H1 (cell line): ENCODE data around the gene SHISAL1. TPM values are rescaled to one million over a fixed set of nuclear protein-coding genes. Genes with fewer than 3 reads are reported as not detected.

Experiments
- CTCF ChIA-PET: fragments of 300-600 bp; sonication (Branson Sonifier 250); formaldehyde crosslinking; loops from one replicate; lab custom pipeline; 2021; ENCODE audit not compliant: partially characterized antibody; lab: Charles Lee
- POLR2A ChIA-PET: fragments of 300-600 bp; sonication (Branson Sonifier 250); formaldehyde crosslinking; loops from one replicate; lab custom pipeline; 2021; ENCODE audit warnings: inconsistent platforms; ENCODE audit not compliant: partially characterized antibody; lab: Charles Lee
- DNase-seq, 2 experiments: peaks; one replicate each; pipeline versions ENCODE4 v3.0.0 to v3.0.0-alpha.2; 2010 to 2022; ENCODE audit warnings: low spot score in 2 of 2, low read depth in 1 of 2, mixed read lengths in 1 of 2
- FAIRE-seq: peaks from 2 replicates; lab custom pipeline; 2011; peaks lifted over from hg19 to GRCh38; lab: Jason Lieb, UNC
- H2AFZ ChIP-seq: 2 replicates; pipeline ENCODE4 v1.8.1; 2012; ENCODE audit warnings: low read length, inconsistent platforms
- H2AK5ac ChIP-seq: 2 replicates; pipeline ENCODE4 v1.6.1; 2013; ENCODE audit warnings: low read depth, low read length
- H2BK120ac ChIP-seq: replicated peaks from 2 replicates; pipeline ENCODE3; 2013; ENCODE audit warnings: low read depth, low read length, inconsistent platforms
- H2BK12ac ChIP-seq: 2 replicates; pipeline ENCODE4 v1.6.1; 2013; ENCODE audit warnings: low read depth, low read length
- H2BK15ac ChIP-seq: 2 replicates; pipeline ENCODE4 v1.6.1; 2013; ENCODE audit warnings: low read length
- H2BK20ac ChIP-seq: 2 replicates; pipeline ENCODE4 v1.6.1; 2013; ENCODE audit warnings: low read length
- H2BK5ac ChIP-seq: 2 replicates; pipeline ENCODE4 v1.6.1; 2013; ENCODE audit warnings: low read depth, low read length
- H3K14ac ChIP-seq: 2 replicates; pipeline ENCODE4 v1.6.1; 2013; ENCODE audit warnings: inconsistent platforms; ENCODE audit not compliant: insufficient read length
- H3K18ac ChIP-seq: 2 replicates; pipeline ENCODE4 v1.6.1; 2013; ENCODE audit warnings: low read length; ENCODE audit errors: extremely low read depth
- H3K23ac ChIP-seq: 2 replicates; pipeline ENCODE4 v1.6.1; 2013; ENCODE audit warnings: inconsistent platforms; ENCODE audit not compliant: insufficient read length
- H3K23me2 ChIP-seq: 2 replicates; pipeline ENCODE4 v1.6.1; 2013; ENCODE audit warnings: low read depth, low read length
- H3K27ac ChIP-seq: 2 replicates; pipeline ENCODE4 v1.6.1; 2011; ENCODE audit warnings: low read depth, low read length, inconsistent platforms
- H3K27me3 ChIP-seq, 4 experiments: replicated peaks in 1 of 4; 1 replicate in 1 of 4; 2 replicates in 3 of 4; pipeline versions ENCODE4 v1.6.1 to v1.8.1; 2011 to 2013; ENCODE audit warnings: low read length in 3 of 4, mild to moderate bottlenecking in 3 of 4, inconsistent platforms in 2 of 4, mixed read lengths in 2 of 4, moderate library complexity in 1 of 4; ENCODE audit not compliant: control insufficient read depth in 3 of 4, insufficient read depth in 3 of 4; ENCODE audit errors: extremely low read depth in 1 of 4
- H3K36me3 ChIP-seq, 4 experiments: 2 replicates each; pipeline versions ENCODE4 v1.6.1 to v1.8.1; 2011 to 2013; ENCODE audit warnings: mild to moderate bottlenecking in 4 of 4, low read length in 3 of 4, moderate library complexity in 2 of 4, control low read depth in 1 of 4, inconsistent platforms in 1 of 4; ENCODE audit not compliant: insufficient read depth in 4 of 4, control insufficient read depth in 2 of 4
- H3K4ac ChIP-seq: replicated peaks from 2 replicates; pipeline ENCODE3; 2013; ENCODE audit warnings: low read length, low read depth, mixed read lengths, inconsistent platforms; ENCODE audit not compliant: insufficient read length
- H3K4me1 ChIP-seq, 4 experiments: replicated peaks in 1 of 4; 1 replicate in 1 of 4; 2 replicates in 3 of 4; pipeline versions ENCODE4 v1.6.1 to v1.8.1; 2011 to 2013; ENCODE audit warnings: low read length in 3 of 4, inconsistent platforms in 2 of 4, mixed read lengths in 1 of 4; ENCODE audit not compliant: insufficient read depth in 4 of 4, control insufficient read depth in 3 of 4
- H3K4me2 ChIP-seq, 2 experiments: 2 replicates each; pipeline versions ENCODE4 v1.6.1 to v1.8.1; 2011 to 2013; ENCODE audit warnings: low read depth in 2 of 2, low read length in 2 of 2, control low read depth in 1 of 2, inconsistent platforms in 1 of 2, mild to moderate bottlenecking in 1 of 2; ENCODE audit not compliant: insufficient read depth in 1 of 2
- H3K4me3 ChIP-seq, 4 experiments: fragments of 200-600, 300-600 bp in 1 of 4; sonication (generic), shearing (Covaris generic), sonication (Bioruptor Twin) in 1 of 4; 2 replicates each; pipeline versions ENCODE4 v1.5.1 to v1.8.1; 2011 to 2016; ENCODE audit warnings: low read length in 4 of 4, low read depth in 3 of 4, control low read depth in 2 of 4, inconsistent platforms in 2 of 4, mild to moderate bottlenecking in 2 of 4, mixed read lengths in 1 of 4, moderate library complexity in 1 of 4; ENCODE audit not compliant: insufficient read depth in 2 of 4; ENCODE audit errors: extremely low read depth in 1 of 4
- H3K56ac ChIP-seq: replicated peaks from 2 replicates; pipeline ENCODE3; 2013; ENCODE audit warnings: low read depth, mild to moderate bottlenecking, mixed read lengths, low read length, inconsistent platforms; ENCODE audit not compliant: insufficient read length
- H3K79me1 ChIP-seq: 2 replicates; pipeline ENCODE4 v1.6.1; 2013; ENCODE audit warnings: low read depth, low read length, control low read depth
- H3K79me2 ChIP-seq, 2 experiments: 2 replicates each; pipeline versions ENCODE4 v1.6.1 to v1.8.1; 2012 to 2013; ENCODE audit warnings: low read length in 2 of 2, mild to moderate bottlenecking in 2 of 2, inconsistent platforms in 1 of 2; ENCODE audit not compliant: insufficient read depth in 2 of 2, control insufficient read depth in 1 of 2
- H3K9ac ChIP-seq, 4 experiments: replicated peaks in 1 of 4; 1 replicate in 1 of 4; 2 replicates in 3 of 4; pipeline versions ENCODE4 v1.6.1 to v1.8.1; 2011 to 2013; ENCODE audit warnings: low read depth in 3 of 4, low read length in 3 of 4, control low read depth in 2 of 4, mild to moderate bottlenecking in 2 of 4, moderate library complexity in 2 of 4, inconsistent platforms in 1 of 4; ENCODE audit errors: extremely low read depth in 1 of 4
- H3K9me3 ChIP-seq, 2 experiments: 2 replicates each; pipeline versions ENCODE4 v1.6.1 to v1.8.1; 2012 to 2013; ENCODE audit warnings: mild to moderate bottlenecking in 2 of 2, moderate library complexity in 2 of 2, control low read depth in 1 of 2, inconsistent platforms in 1 of 2, low read depth in 1 of 2, low read length in 1 of 2, mixed read lengths in 1 of 2; ENCODE audit not compliant: insufficient read depth in 2 of 2
- H4K20me1 ChIP-seq, 2 experiments: replicated peaks in 1 of 2; 2 replicates each; pipeline versions ENCODE3 to v1.8.1; 2011 to 2013; ENCODE audit warnings: inconsistent platforms in 2 of 2, low read length in 2 of 2, mild to moderate bottlenecking in 1 of 2; ENCODE audit not compliant: insufficient read depth in 2 of 2, control insufficient read depth in 1 of 2
- H4K5ac ChIP-seq: 2 replicates; pipeline ENCODE4 v1.6.1; 2013; ENCODE audit warnings: low read length, low read depth, mixed read lengths, inconsistent platforms; ENCODE audit not compliant: insufficient read length
- H4K8ac ChIP-seq: 2 replicates; pipeline ENCODE4 v1.8.0; 2013; ENCODE audit warnings: mild to moderate bottlenecking, moderate library complexity, low read length, inconsistent platforms; ENCODE audit not compliant: insufficient read depth; ENCODE audit errors: extremely low read depth
- H4K91ac ChIP-seq: replicated peaks from 2 replicates; pipeline ENCODE3; 2013; ENCODE audit warnings: low read length, mixed read lengths, inconsistent platforms; ENCODE audit not compliant: insufficient read length
- EP300 ChIP-seq, 2 experiments: IDR thresholded peaks; 1 replicate in 1 of 2; 2 replicates in 1 of 2; pipeline ENCODE4 v1.6.1; 2011 to 2012; ENCODE audit warnings: low read depth in 2 of 2, low read length in 2 of 2, mild to moderate bottlenecking in 2 of 2, borderline replicate concordance in 1 of 2, inconsistent platforms in 1 of 2, moderate library complexity in 1 of 2
- GABPA ChIP-seq: IDR thresholded peaks from 2 replicates; pipeline ENCODE4 v1.6.1; 2011; ENCODE audit warnings: mild to moderate bottlenecking, low read length, moderate library complexity, borderline replicate concordance; ENCODE audit not compliant: insufficient read depth
- HDAC2 ChIP-seq, 2 experiments: fragments of 300-600 bp in 1 of 2; sonication (generic) in 1 of 2; IDR thresholded peaks; 2 replicates each; pipeline ENCODE4 v1.6.1; 2011 to 2012; ENCODE audit warnings: low read depth in 2 of 2, low read length in 2 of 2, mild to moderate bottlenecking in 2 of 2, moderate library complexity in 2 of 2, borderline replicate concordance in 1 of 2, inconsistent platforms in 1 of 2
- KDM1A ChIP-seq: fragments of 200-600, 300-600 bp; sonication (generic); IDR thresholded peaks from 2 replicates; pipeline ENCODE4 v1.7.1; 2016; ENCODE audit warnings: mild to moderate bottlenecking, low read length, borderline replicate concordance
- WGBS, 2 experiments: shearing (Covaris generic) in 1 of 2; methylation state at CpG; one replicate each; pipeline versions ENCODE4 v1.1.6 to v1.1.7; 2013 to 2015; ENCODE audit warnings: low lambda C conversion rate in 2 of 2, mixed read lengths in 2 of 2, inconsistent platforms in 1 of 2, low coverage in 1 of 2, missing lambda C conversion rate in 1 of 2; ENCODE audit not compliant: insufficient replicate concordance in 2 of 2, insufficient coverage in 1 of 2, insufficient read length in 1 of 2; ENCODE audit errors: extremely low coverage in 1 of 2, missing lambda C conversion rate in 1 of 2; 5-methylcytosine and 5-hydroxymethylcytosine counted together
- polyA plus RNA-seq, 7 experiments: library from polyadenylated mRNA; depleted of rRNA in 3 of 7; stranded (reverse) in 5 of 7; unstranded in 2 of 7; fragments of >200 nt in 5 of 7; fragments of 200-250 nt in 2 of 7; gene quantifications; 1 replicate in 5 of 7; 2 replicates in 1 of 7; 4 replicates in 1 of 7; pipeline versions ENCODE4 v1.2.1 to v1.2.3, GENCODE V29; 2011 to 2013; ENCODE audit warnings: missing spikeins in 2 of 7, mixed read lengths in 2 of 7
- total RNA-seq: library from RNA; stranded (reverse); fragmentation: NEBNext Ultra II Directional; extraction: Animal tissue kit (Norgen Biotek cat#: 25700); gene quantifications from 2 replicates; pipeline ENCODE4 v1.2.1, GENCODE V29; 2021

Gene SHISAL1
- total and polyA plus RNA-seq, 2 of the 8 experiments (the other 6 are each of a cell fraction or from before 2014, with no cell fraction given), result 3.7 to 5.8 TPM

DNA sequence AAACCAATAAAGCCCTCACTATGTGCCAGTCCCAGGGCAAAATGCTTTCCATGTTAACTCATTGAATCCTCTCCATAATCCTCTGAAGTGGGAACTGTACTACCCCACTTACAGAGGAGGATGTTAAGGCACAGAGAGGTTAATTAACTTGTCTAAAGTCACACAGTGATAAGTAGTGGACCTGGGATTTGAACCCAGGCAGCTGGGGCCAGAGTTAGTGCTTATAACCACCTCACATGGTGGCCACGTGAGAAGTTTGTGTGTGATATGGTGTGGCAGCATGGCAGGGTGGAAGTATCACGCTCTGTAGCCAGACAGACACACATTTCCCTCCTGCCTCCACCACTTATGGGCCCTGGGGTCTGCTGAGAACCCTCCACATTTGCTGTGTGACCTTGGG lies 115.5 kb downstream of the SHISAL1 start:
- no peaks in the 10 kb centered on the region for H3K79me1 ChIP-seq
- no peak overlapping the region for H3K23ac ChIP-seq
- no peak overlapping the region for H2BK120ac ChIP-seq
- no peak overlapping the region for H3K27ac ChIP-seq
- H3K56ac ChIP-seq, result no peak overlapping the region
- H4K5ac ChIP-seq, result no peak overlapping the region
- no peak overlapping the region for H3K9ac ChIP-seq
- no peaks in the 10 kb centered on the region for H3K36me3 ChIP-seq
- 89% methylated on average over 2 of the region's 2 CpGs; no CpG with 5 or more reads in 1 of the 2 experiments for WGBS, 2 experiments
- no peaks in the 10 kb centered on the region for H3K79me2 ChIP-seq
- no peak overlapping the region for H3K4me3 ChIP-seq
- no peak for DNase-seq
- H4K91ac ChIP-seq, result no peak overlapping the region
- ChIA-PET POLR2A (interaction anchor here (1.3 kb wide), 1 partner anchor 14 kb away, joined by 3 read pairs; no protein-coding TSS in a partner anchor), CTCF (no interaction called here)
- H2BK20ac ChIP-seq, result no peak overlapping the region
- H3K14ac ChIP-seq, result no peak overlapping the region
- no peak overlapping the region for H2AFZ ChIP-seq
- no peak overlapping the region for H2BK12ac ChIP-seq
- H3K9me3 ChIP-seq, result no peaks in the 10 kb centered on the region
- TF ChIP-seq EP300 (IDR thresholded peaks at IDR 0.05; ENCODE audit: borderline replicate concordance in 1 of 2, low read depth in 2 of 2, low read length in 2 of 2) (no peak), KDM1A (peak; percentile 93), HDAC2 (IDR thresholded peaks at IDR 0.05; ENCODE audit: borderline replicate concordance in 1 of 2, low read depth in 2 of 2, low read length in 2 of 2) (peak in 1 of 2 experiments; percentile 64; a peak in 1 of 4 replicates), GABPA (no peak)
- H3K4me2 ChIP-seq, result no peak overlapping the region
- no peak overlapping the region for H2BK5ac ChIP-seq
- H3K4me1 ChIP-seq, result peaks cover 0 to 7% (median 0%) of the 10 kb centered on the region in 4 experiments; a peak in 4 of 7 replicates
- H2BK15ac ChIP-seq, result 0 out of 2 replicates have a peak overlapping the region, but pooled peaks have one; percentile 92
- no peak overlapping the region for H3K18ac ChIP-seq
- peaks cover 0 to 5% of the 10 kb centered on the region in 2 experiments for H4K20me1 ChIP-seq
- H3K27me3 ChIP-seq, result no peaks in the 10 kb centered on the region
- H4K8ac ChIP-seq, result no peak overlapping the region
- H3K4ac ChIP-seq, result no peak overlapping the region
- H2AK5ac ChIP-seq, result no peak overlapping the region
- peaks cover 13% of the 10 kb centered on the region; the same call in 1 of the 2 replicates for H3K23me2 ChIP-seq
- no peak for FAIRE-seq
